HCT116 (cell line): ENCODE results near the gene SMCR8.

ENCODE experiments used
- ATF3 ChIP-seq: IDR thresholded peaks from 2 replicates; pipeline ENCODE4 v1.6.1; 2012
- CTCF ChIP-seq, 3 experiments: fragments of 200-600 bp in 1 of 3; sonication (generic) in 1 of 3; IDR thresholded peaks in 2 of 3; conservative IDR thresholded peaks in 1 of 3; 2 replicates each; pipeline ENCODE4 v1.5.1; 2012 to 2017; ENCODE audit warnings: low read depth in 2 of 3, low read length in 2 of 3, antibody characterized with exemption in 1 of 3, borderline replicate concordance in 1 of 3, control low read depth in 1 of 3, mild to moderate bottlenecking in 1 of 3, mixed read lengths in 1 of 3, mixed run types in 1 of 3, moderate library complexity in 1 of 3; ENCODE audit not compliant: insufficient read depth in 1 of 3
- EZH2phosphoT487 ChIP-seq: fragments of 200-600 bp; IDR thresholded peaks from 2 replicates; pipeline ENCODE4 v1.6.1; 2018; ENCODE audit warnings: antibody characterized with exemption, borderline replicate concordance
- JUND ChIP-seq: IDR thresholded peaks from 2 replicates; pipeline ENCODE4 v1.6.1; 2012
- MAX ChIP-seq: IDR thresholded peaks from 2 replicates; pipeline ENCODE4 v1.6.1; 2012
- POLR2A ChIP-seq: IDR thresholded peaks from 2 replicates; pipeline ENCODE4 v1.7.0; 2011; ENCODE audit warnings: borderline replicate concordance; ENCODE audit not compliant: insufficient read depth, insufficient read length; ENCODE audit errors: extremely low read depth
- POLR2AphosphoS5 ChIP-seq: IDR thresholded peaks from 2 replicates; pipeline ENCODE4 v1.6.1; 2011; ENCODE audit warnings: mild to moderate bottlenecking, low read depth, low read length, moderate library complexity
- RAD21 ChIP-seq: IDR thresholded peaks from 2 replicates; pipeline ENCODE4 v1.6.1; 2012; ENCODE audit warnings: low read depth, mild to moderate bottlenecking
- REST ChIP-seq: IDR thresholded peaks from 2 replicates; pipeline ENCODE4 v1.6.1; 2012; ENCODE audit warnings: low read depth
- SIN3A ChIP-seq: IDR thresholded peaks from 2 replicates; pipeline ENCODE4 v1.6.1; 2012; ENCODE audit warnings: low read depth
- SP1 ChIP-seq: IDR thresholded peaks from 2 replicates; pipeline ENCODE4 v1.6.1; 2012; ENCODE audit warnings: low read depth
- TCF7L2 ChIP-seq: IDR thresholded peaks from 2 replicates; pipeline ENCODE4 v1.7.0; 2011; ENCODE audit warnings: borderline replicate concordance, inconsistent platforms; ENCODE audit not compliant: insufficient read depth, insufficient read length; ENCODE audit errors: extremely low read depth
- ZBTB33 ChIP-seq: IDR thresholded peaks from 2 replicates; pipeline ENCODE4 v1.6.1; 2011; ENCODE audit warnings: mild to moderate bottlenecking, low read length, moderate library complexity; ENCODE audit not compliant: insufficient replicate concordance; ENCODE audit errors: extremely low read depth
- ZFX ChIP-seq: fragments of 450-650 bp; IDR thresholded peaks from 2 replicates; pipeline ENCODE4 v1.6.1; 2017

- TF ChIP-seq CTCF (IDR thresholded peaks at IDR 0.05 in 2 of 3, conservative IDR thresholded peaks at IDR 0.05 in 1 of 3; ENCODE audit: borderline replicate concordance in 1 of 3, insufficient read depth in 1 of 3, low read depth in 2 of 3, low read length in 2 of 3), result no peak
- no peak for TF ChIP-seq ZFX
- no peak for TF ChIP-seq EZH2phosphoT487
- no peak for TF ChIP-seq TCF7L2
- TF ChIP-seq SIN3A, result no peak
- TF ChIP-seq POLR2A, result no peak
- TF ChIP-seq POLR2AphosphoS5, result no peak
- TF ChIP-seq ATF3, result no peak
- TF ChIP-seq JUND, result no peak
- no peak for TF ChIP-seq REST
- no peak for TF ChIP-seq MAX
- no peak for TF ChIP-seq RAD21
- no peak for TF ChIP-seq ZBTB33
- TF ChIP-seq SP1, result no peak
These were observed 38.0 kb upstream of the SMCR8 start for GRCh38 chr17:18277076-18277475.
